ENCODE measurements around the gene HOXA9.

DNA sequence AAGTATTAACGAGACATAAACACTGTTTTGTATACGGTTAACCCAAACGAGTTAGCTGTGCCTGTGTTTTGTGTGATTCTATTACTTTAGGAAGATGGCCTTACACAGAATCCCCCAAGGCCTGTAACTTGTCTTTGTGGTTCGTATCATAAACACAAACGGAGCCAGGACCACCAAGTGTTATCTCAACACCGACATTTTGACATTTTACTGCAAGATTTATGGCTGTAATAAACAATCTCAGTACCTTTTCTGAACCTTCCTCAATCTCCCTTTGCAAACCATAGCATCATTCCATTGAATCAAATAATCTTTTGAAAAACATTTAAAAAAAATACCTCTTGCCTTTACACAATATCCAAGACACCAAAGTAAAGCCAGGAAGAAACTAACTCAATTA lies 32.4 kb downstream of the HOXA9 start:
- TF ChIP-seq, protein P1, sequence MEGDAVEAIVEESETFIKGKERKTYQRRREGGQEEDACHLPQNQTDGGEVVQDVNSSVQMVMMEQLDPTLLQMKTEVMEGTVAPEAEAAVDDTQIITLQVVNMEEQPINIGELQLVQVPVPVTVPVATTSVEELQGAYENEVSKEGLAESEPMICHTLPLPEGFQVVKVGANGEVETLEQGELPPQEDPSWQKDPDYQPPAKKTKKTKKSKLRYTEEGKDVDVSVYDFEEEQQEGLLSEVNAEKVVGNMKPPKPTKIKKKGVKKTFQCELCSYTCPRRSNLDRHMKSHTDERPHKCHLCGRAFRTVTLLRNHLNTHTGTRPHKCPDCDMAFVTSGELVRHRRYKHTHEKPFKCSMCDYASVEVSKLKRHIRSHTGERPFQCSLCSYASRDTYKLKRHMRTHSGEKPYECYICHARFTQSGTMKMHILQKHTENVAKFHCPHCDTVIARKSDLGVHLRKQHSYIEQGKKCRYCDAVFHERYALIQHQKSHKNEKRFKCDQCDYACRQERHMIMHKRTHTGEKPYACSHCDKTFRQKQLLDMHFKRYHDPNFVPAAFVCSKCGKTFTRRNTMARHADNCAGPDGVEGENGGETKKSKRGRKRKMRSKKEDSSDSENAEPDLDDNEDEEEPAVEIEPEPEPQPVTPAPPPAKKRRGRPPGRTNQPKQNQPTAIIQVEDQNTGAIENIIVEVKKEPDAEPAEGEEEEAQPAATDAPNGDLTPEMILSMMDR (IDR thresholded peaks at IDR 0.05; ENCODE audit: insufficient read depth, low read depth, low read length), result no peak
- TF ChIP-seq EZH2 (IDR thresholded peaks at IDR 0.05; ENCODE audit: insufficient read depth, low read length), result no peak

Data from astrocyte (in vitro differentiated cells and primary cell).